PC-9 (cell line): ENCODE measurements around the gene LRRC7.

ENCODE experiments used
- EZH2 ChIP-seq: fragments of 200-600 bp; sonication (generic); IDR thresholded peaks from 2 replicates; pipeline ENCODE4 v1.8.0; 2017; ENCODE audit warnings: antibody characterized with exemption, low read depth
- TF ChIP-seq, protein P1 (sequence below): fragments of 200-600 bp; sonication (generic); conservative IDR thresholded peaks from 2 replicates; pipeline ENCODE4 v1.6.1; 2017; ENCODE audit warnings: mixed run types, antibody characterized with exemption, mild to moderate bottlenecking, moderate library complexity

DNA sequence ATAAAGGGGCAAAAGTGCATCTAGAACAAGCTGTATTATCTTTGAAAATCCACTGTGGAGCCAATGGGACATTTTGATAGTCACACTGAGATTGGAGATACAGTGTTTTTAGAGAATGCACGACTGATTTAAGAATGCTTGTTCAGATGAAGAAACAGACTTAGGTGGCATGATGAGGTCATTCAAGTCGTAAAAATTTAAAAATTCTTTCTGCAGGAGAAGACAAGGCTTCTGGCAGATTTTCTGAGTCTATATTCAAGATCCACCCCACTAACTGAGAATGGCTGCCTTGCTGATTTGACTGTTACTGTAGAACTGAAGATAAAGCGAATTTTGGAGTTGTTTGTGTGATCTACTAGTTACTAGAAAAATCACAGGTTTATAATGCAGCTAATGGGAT is 310.6 kb downstream of the LRRC7 start:
- TF ChIP-seq, protein P1, sequence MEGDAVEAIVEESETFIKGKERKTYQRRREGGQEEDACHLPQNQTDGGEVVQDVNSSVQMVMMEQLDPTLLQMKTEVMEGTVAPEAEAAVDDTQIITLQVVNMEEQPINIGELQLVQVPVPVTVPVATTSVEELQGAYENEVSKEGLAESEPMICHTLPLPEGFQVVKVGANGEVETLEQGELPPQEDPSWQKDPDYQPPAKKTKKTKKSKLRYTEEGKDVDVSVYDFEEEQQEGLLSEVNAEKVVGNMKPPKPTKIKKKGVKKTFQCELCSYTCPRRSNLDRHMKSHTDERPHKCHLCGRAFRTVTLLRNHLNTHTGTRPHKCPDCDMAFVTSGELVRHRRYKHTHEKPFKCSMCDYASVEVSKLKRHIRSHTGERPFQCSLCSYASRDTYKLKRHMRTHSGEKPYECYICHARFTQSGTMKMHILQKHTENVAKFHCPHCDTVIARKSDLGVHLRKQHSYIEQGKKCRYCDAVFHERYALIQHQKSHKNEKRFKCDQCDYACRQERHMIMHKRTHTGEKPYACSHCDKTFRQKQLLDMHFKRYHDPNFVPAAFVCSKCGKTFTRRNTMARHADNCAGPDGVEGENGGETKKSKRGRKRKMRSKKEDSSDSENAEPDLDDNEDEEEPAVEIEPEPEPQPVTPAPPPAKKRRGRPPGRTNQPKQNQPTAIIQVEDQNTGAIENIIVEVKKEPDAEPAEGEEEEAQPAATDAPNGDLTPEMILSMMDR = no peak
- no peak for TF ChIP-seq EZH2
